Fibroblast of skin of right quadriceps (primary cell): ENCODE measurements around the gene NAA10.

Experiments used
- DNase-seq: peaks from one replicate; pipeline ENCODE4 v3.0.0-alpha.2; 2013

The NAA10 gene

GRCh38 chrX:153927922-153928760 lies 6.7 kb downstream of the NAA10 start:
- peak; percentile 97 for DNase-seq

- no peak for DNase-seq
Measured at GRCh38 chrX:153927672-153927921, 7.2 kb downstream of the NAA10 start.

GRCh38 chrX:153926858-153927671 lies 7.8 kb downstream of the NAA10 start:
- peak; percentile 30 for DNase-seq

- DNase-seq, result no peak
Measured at GRCh38 chrX:153926552-153926857, 8.3 kb downstream of the NAA10 start.

- DNase-seq, result no peak
Measured at GRCh38 chrX:153925739-153926551, 8.9 kb downstream of the NAA10 start, which contains the start of gene ARHGAP4. Gene ARHGAP4, minus strand, starts transcription at chrX:153926264. Its CDS starts 62 bp downstream, at chrX:153926202.

- no peak for DNase-seq
Measured at GRCh38 chrX:153925387-153925738, 9.5 kb downstream of the NAA10 start.

- DNase-seq, result peak; percentile 30
Measured at GRCh38 chrX:153924149-153924861, 10.5 kb downstream of the NAA10 start.

- DNase-seq, result no peak
Measured at GRCh38 chrX:153922932-153923857, 11.6 kb downstream of the NAA10 start.

GRCh38 chrX:153921511-153922446 lies 13.1 kb downstream of the NAA10 start:
- no peak for DNase-seq

GRCh38 chrX:153921070-153921469 lies 13.8 kb downstream of the NAA10 start:
- no peak for DNase-seq

- no peak for DNase-seq
Measured at GRCh38 chrX:153920546-153920945, 14.3 kb downstream of the NAA10 start.

- no peak for DNase-seq
Measured at GRCh38 chrX:153919281-153919680, 15.6 kb downstream of the NAA10 start.

- DNase-seq, result no peak
Measured at GRCh38 chrX:153917869-153918268, 17.0 kb downstream of the NAA10 start.

- DNase-seq, result no peak
Measured at GRCh38 chrX:153913701-153914100, 21.1 kb downstream of the NAA10 start.

- DNase-seq, result no peak
Measured at GRCh38 chrX:153913211-153913610, 21.6 kb downstream of the NAA10 start.

GRCh38 chrX:153911798-153912197 lies 23.0 kb downstream of the NAA10 start:
- no peak for DNase-seq

GRCh38 chrX:153910446-153910845 lies 24.4 kb downstream of the NAA10 start:
- DNase-seq, result no peak

- DNase-seq, result no peak
Measured at GRCh38 chrX:153909980-153910360, 24.9 kb downstream of the NAA10 start.

GRCh38 chrX:153909024-153909979 lies 25.5 kb downstream of the NAA10 start:
- DNase-seq, result no peak
